ENCODE measurements around the gene MINAR1.

MINAR1 gene

DNA sequence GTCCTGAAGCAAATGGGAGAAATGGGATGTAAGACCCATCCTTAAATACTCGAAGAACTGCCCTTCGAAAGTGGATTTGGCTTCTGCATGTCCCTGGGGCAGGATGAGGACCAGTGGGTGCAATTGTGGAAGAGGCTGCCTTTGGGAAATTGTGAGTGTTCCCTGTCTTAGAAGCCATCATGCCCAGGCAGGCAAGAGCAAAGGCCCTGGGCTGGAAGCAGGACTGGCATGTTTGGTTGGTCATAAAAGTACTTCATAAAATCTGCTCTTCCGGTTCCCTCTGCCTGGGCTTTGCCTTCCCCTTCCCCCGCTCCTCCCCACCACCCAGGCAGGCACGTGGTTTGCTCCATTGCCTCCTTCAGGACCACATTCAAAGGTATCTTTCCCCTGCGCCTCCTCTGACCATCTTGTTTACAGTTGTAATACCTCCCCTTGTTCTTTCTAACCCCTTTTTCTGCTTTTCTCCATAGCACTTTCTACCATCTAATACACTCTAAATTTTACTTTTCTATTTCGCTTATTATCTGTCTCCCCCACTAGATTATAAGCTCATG, 8.3 kb downstream of the MINAR1 start:
- H3K27ac ChIP-seq: no peak overlapping the region
- intact Hi-C loops (cut with DNase I; ENCODE audit: low total_unique reads): no loop called here

DNA sequence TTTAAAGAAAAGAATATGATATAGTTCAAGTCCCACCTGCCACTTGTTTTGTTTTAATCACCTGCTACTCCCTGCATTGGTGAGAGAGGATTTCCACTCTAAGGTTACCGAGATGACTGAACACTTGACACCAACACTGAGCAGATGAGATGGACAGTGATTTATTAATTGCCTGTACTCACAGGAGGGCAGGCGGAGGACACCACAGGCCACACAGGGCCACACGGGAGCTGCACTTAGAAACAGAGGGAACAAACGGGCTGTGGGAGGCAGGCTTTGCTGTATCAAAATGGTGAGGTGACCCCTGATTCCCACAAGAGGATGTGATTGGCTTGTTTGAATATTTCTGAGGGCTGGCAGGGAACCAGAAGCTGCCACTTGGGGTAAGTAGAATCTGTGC, 10.8 kb downstream of the MINAR1 start:
- intact Hi-C loops (cut with DNase I; ENCODE audit: low total_unique reads): no loop called here
- TF ChIP-seq, protein P1, sequence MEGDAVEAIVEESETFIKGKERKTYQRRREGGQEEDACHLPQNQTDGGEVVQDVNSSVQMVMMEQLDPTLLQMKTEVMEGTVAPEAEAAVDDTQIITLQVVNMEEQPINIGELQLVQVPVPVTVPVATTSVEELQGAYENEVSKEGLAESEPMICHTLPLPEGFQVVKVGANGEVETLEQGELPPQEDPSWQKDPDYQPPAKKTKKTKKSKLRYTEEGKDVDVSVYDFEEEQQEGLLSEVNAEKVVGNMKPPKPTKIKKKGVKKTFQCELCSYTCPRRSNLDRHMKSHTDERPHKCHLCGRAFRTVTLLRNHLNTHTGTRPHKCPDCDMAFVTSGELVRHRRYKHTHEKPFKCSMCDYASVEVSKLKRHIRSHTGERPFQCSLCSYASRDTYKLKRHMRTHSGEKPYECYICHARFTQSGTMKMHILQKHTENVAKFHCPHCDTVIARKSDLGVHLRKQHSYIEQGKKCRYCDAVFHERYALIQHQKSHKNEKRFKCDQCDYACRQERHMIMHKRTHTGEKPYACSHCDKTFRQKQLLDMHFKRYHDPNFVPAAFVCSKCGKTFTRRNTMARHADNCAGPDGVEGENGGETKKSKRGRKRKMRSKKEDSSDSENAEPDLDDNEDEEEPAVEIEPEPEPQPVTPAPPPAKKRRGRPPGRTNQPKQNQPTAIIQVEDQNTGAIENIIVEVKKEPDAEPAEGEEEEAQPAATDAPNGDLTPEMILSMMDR (IDR thresholded peaks at IDR 0.05): no peak
- H3K27ac ChIP-seq: no peak overlapping the region

More for the DNA sequence above, 8.3 kb downstream of the MINAR1 start:
- no peak for DNase-seq
- Histone ChIP-seq H3K36me3 (no peaks in the 10 kb centered on the region), H3K4me3 (no peak overlapping the region), H3K9me3 (peaks cover 0 to 8% (median 0%) of the 10 kb centered on the region in 3 donors), H3K27me3 (no peaks in the 10 kb centered on the region), H3K4me1 (no peaks in the 10 kb centered on the region)
- TF ChIP-seq, protein P1 (IDR thresholded peaks at IDR 0.05): no peak

DNA sequence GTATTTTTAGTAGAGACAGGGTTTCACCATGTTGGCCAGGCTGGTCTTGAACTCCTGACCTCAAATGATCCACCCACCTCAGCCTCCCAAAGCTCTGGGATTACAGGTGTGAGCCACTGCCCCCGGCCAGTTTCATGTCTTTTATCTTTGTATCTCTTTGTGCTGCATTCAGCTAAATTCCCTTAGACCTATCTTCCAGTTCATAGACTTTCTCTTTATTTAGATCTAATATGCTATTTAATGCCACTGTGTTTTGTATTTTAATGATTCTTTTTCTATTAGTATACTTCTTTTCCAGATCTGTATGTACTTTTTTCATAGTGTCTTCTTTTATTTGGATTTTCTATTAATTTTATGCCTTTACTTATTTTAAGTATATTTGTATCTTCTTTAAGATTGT, 14.9 kb downstream of the MINAR1 start:
- H3K27ac ChIP-seq: no peak overlapping the region
- H3K27me3 ChIP-seq: peaks cover 0 to 22% of the 10 kb centered on the region in 2 donors
- no peak overlapping the region for H3K4me3 ChIP-seq
- no peaks in the 10 kb centered on the region for H3K4me1 ChIP-seq
- DNase-seq: no peak
- H3K9me3 ChIP-seq: peaks cover 0 to 20% (median 0%) of the 10 kb centered on the region in 3 donors
- intact Hi-C loops (cut with DNase I; ENCODE audit: low total_unique reads): no loop called here
- H3K36me3 ChIP-seq: no peaks in the 10 kb centered on the region
- TF ChIP-seq, protein P1 (IDR thresholded peaks at IDR 0.05): no peak

More for the DNA sequence above, 10.8 kb downstream of the MINAR1 start:
- no peaks in the 10 kb centered on the region for H3K27me3 ChIP-seq
- DNase-seq: no peak
- H3K4me3 ChIP-seq: no peak overlapping the region
- no peaks in the 10 kb centered on the region for H3K4me1 ChIP-seq
- peaks cover 0 to 20% (median 0%) of the 10 kb centered on the region in 3 donors for H3K9me3 ChIP-seq
- no peaks in the 10 kb centered on the region for H3K36me3 ChIP-seq

DNA sequence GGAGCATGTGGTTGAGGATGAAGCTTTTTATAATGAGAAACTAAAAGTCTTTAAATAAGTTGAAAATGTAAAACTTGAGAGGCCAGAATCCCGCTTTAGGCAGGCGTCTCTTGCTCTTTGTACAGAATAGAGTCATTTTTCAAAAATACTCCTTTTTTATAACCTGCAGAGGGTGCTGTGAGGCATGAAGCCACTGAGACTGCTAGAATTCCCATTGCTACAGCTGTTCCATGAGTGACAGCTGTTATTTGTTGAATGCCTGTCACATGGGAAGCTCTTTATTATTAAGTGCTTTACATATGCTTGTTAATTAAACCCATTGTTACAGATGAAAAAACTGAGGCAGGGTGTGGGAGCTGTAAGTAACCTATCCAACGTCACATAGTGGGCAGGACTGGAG, 18.5 kb downstream of the MINAR1 start:
- no peaks in the 10 kb centered on the region for H3K4me1 ChIP-seq
- intact Hi-C loops (cut with DNase I; ENCODE audit: low total_unique reads): no loop called here
- H3K4me3 ChIP-seq: no peak overlapping the region
- TF ChIP-seq, protein P1 (IDR thresholded peaks at IDR 0.05): no peak
- no peak overlapping the region for H3K27ac ChIP-seq
- H3K27me3 ChIP-seq: peaks cover 0 to 22% of the 10 kb centered on the region in 2 donors
- DNase-seq: no peak
- peaks cover 0 to 10% (median 0%) of the 10 kb centered on the region in 3 donors for H3K9me3 ChIP-seq
- H3K36me3 ChIP-seq: no peaks in the 10 kb centered on the region

DNA sequence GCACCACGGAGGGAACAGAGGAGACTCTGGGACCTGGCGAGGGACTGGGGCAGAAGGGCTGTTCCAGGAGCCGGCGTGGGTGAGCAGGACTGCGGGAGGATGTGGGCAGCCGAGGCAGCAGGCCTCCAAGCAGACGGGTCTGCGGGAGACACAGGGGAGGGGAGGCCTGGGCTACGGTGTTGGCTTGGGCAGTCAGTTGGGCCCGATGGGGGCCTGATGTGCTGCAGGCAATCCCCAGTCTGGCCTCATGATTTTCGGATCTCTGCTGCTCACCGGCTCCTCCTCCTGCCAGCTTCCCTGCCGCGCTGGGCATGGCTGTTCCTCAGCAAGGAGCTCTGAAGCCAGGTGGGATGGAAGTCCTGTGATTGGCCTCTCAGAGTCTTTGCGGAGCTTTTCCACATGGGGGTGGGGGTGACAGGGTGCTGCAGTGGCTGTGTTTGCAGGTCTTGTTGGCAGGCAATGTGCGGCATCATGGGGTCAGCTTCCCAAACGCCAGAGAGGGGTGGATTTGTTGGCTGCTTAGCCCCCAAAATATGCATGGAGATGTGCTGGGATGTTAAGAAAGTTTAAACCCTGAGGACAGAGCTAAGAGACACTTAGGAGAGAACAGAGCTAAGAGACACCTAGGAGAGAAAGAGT, 19.3 kb downstream of the MINAR1 start:
- intact Hi-C loops (cut with DNase I; ENCODE audit: low total_unique reads): no loop called here
- H3K27ac ChIP-seq: no peak overlapping the region
- no peaks in the 10 kb centered on the region for H3K4me1 ChIP-seq
- H3K27me3 ChIP-seq: peaks cover 0 to 22% of the 10 kb centered on the region in 2 donors
- DNase-seq: no peak
- H3K4me3 ChIP-seq: no peak overlapping the region
- no peaks in the 10 kb centered on the region for H3K36me3 ChIP-seq
- H3K9me3 ChIP-seq: peaks cover 0 to 9% (median 0%) of the 10 kb centered on the region in 3 donors
- TF ChIP-seq, protein P1 (IDR thresholded peaks at IDR 0.05): no peak
